Tongue (tissue), 2 donors: Measurements from ENCODE around the gene SEPTIN2. TPM values are rescaled to one million over a fixed set of nuclear protein-coding genes. Genes with fewer than 3 reads are reported as not detected.
"Not testable (repeated sequence)": the region's sequence is repeated elsewhere in the genome, so short reads cannot be mapped to it uniquely, and the experiment has no call there.

ENCODE experiments used
- DNase-seq: peaks from one replicate; pipeline ENCODE4 v3.0.0-alpha.2; 2015
- total RNA-seq: library from RNA; depleted of rRNA; stranded (reverse); fragments of >200 nt; gene quantifications from one replicate; pipeline ENCODE4 v1.2.3, GENCODE V29; 2014

The SEPTIN2 gene
- total RNA-seq, 1 donor from 2014 or later = 355 TPM

GRCh38 chr2:241351640-241352031 is 35.9 kb downstream of the SEPTIN2 start:
- no peak for DNase-seq

DNA sequence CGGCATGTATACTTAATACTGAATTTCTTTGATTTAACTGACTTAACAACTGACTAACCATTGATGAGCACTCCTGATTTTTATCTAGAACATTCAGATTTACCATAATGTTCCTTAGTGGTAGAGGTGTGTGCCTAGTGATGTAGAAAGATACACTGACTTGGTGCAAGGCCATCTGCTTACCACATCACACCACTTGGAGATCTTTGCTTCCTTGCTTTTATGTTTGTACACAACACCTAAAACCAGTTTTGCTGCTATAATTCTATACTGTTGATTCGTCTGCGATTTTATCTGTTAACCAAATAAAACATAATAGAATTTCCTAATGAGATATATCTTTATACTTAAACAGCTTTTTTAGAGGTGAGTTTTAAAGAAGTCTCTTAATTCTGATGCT is 36.5 kb downstream of the SEPTIN2 start:
- DNase-seq = no peak

GRCh38 chr2:241354668-241355658 is 39.2 kb downstream of the SEPTIN2 start:
- DNase-seq = peak; percentile 55

DNA sequence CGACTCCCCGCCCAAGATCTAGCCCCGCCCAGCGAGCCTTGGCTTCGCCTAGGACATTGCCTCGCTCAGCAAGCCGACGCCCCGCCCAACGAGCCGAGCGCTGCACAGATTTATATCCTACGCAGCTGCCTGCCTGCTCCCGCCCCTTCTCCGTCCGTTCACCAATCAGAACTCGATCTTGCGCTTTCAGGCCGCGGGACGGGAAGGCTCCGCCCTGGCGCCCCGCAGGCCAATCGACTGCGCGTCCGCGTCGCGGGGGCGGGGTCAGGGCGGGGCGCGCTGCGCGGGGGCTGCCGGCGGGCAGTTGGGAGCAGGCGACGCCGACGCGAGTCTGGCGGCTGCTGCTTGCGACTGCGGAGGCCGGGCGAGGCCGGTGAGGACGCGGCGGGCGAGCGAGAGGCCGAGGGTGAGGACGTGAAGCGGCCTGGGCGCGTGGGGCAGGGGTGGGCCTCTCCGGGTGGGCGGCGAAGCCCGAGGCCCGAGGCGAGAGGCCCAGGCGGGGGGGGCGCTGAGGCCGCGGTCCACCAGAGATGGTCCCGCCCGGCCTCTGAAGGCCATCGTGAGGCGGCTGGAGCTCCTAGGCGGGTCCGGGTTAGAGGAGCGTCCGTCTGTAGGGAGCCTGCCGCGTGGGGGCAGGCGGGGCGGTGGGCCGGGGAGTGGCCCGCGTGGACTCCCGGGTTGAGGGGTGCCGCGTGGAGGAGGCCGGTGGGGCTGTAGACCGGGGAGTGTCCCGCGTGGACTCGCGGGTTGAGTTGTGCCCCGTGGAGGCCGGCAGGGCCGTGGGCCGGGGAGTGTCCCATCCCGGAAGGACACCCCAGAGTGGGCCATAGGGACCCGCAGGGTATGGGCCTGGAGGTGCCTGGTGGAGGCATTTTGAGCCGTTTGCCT is 40.5 kb downstream of the SEPTIN2 start, which contains the start of gene FARP2:
FARP2 (plus strand) TSS at position 303 of the 888 bp plus-strand sequence. CDS start 16,823 bp downstream, outside the sequence.
- peak; percentile 99 for DNase-seq

DNA sequence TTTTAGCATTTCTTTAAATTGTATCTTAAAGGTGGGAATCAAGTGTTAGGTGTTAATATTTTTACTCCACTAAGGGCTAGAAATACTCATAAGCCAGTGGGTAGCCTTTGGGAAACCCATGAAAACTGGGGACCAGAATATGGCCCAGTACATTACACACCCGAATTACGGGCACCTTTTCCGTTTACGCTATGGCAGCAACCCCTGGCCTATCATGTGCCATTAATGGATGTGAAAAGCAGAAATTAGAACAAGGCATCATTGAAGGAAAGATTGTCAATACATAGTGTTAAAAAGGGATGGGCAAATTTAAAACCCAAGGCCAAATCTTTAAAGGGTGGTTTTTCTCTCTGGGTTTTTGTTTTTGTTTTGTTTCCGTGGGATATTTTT is 41.1 kb downstream of the SEPTIN2 start:
- peak; percentile 17 for DNase-seq

DNA sequence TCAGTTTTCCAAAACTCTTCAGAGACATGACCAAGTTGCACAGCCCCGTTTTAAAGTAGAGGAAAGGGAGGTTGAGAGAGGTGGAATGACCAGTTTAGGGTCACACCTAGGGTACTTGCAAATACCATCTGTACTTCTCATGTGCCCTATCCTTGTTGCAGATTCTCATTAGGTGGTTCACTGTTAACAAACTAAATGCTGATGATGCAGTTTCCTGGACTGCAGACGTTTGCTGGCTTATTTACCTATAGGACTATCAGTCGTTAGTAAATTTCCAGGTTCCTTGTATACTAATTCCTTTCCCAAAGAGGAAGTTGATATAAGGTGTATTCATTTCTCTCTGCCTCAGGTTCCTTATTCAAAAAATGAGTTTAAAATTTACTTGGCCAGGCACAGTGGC is 41.8 kb downstream of the SEPTIN2 start:
- DNase-seq = no peak

GRCh38 chr2:241358470-241358869 is 42.7 kb downstream of the SEPTIN2 start:
- DNase-seq = no peak

GRCh38 chr2:241359481-241360045 is 43.8 kb downstream of the SEPTIN2 start:
- no peak for DNase-seq

GRCh38 chr2:241363426-241363825 is 47.7 kb downstream of the SEPTIN2 start:
- DNase-seq = no peak

DNA sequence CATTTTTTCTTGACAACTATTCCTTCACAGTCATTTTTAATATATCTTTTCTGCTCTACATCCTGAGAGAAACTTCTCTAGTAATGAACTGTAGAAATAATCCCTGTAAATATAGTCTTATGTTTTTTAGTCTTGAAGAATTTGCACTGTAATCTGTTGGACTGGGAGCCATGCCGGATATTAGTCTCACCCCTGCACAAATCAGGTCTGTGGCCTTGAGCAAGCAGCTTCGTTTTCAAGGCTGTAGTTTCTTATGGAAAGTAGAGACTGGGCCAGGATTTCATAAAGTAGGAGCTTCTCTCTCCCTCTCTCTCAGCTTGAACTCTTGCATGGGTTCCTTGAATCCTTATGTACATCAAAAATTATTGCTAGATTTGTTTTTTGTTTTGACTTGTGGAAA is 49.1 kb downstream of the SEPTIN2 start:
- no peak for DNase-seq

DNA sequence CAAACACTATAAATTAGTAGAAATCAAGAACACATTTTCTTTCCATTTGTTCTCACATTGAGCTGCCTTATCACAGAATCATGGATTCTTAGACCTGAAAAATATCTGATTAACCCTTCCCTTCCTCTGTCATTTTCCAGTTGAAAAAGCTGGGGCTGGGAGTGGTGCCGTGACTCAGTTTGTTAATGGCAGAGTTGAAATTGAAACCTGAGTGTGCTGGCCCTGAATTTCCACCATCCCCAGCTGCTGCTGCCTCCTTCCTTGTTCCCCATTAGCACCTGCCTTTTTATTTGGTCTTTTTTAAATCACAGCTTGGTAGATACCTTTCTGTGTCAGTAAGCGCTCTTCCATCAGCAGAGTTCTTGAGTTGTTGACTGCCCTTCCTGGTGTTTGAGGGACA is 51.0 kb downstream of the SEPTIN2 start:
- DNase-seq = no peak

- DNase-seq = no peak
Observed at GRCh38 chr2:241368643-241369042, 52.9 kb downstream of the SEPTIN2 start.

DNA sequence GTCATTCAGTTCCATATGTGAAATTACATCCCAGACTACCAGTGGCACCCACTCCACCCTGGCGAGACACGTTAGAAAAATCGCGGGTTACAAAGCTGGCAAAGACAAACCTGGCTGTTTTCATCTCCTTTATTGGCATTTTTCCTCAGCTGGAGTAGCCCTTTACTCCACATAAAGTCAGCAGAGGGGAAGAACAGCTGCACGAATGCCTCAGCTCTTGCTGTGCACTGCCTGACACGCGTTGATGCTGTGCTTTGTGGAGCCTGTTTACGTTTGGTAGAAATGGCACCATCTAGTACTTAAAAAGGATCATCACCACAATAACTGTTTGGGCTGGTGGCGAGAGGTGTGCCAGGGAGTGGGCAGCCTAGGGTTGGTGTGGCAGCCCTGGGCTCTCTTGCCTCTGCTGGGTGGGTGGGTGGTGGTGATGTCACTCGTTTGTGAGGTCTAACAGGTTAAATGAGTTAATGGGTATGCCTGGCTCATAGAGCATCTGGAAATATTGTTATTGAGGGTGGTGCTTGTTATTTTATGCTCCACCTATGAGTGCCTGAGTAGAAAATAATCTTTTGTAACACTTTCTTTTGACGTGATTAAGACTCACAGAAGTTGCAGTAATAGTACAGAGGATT is 56.8 kb downstream of the SEPTIN2 start:
- peak; percentile 52 for DNase-seq

- DNase-seq = no peak
Observed at GRCh38 chr2:241373446-241373845, 57.7 kb downstream of the SEPTIN2 start.

DNA sequence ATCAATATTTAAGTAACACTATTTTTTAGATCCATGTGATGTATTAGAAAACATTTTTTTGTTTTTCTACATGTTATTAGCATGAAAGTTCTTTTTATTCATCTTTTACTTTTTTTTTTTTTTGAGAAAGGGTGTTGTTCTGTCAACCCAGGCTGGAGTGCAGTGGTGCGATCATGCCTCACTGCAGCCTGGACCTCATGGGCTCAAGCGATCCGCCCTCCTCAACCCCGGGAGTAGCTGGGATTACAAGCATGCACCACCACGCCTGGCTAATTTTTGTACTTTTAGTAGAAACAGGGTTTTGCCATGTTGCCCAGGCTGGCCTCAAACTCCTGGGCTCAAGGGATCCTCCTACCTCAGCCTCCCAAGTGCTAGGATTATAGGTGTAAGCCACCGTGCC is 58.2 kb downstream of the SEPTIN2 start:
- not testable (repeated sequence) for DNase-seq

GRCh38 chr2:241375300-241375699 is 59.6 kb downstream of the SEPTIN2 start:
- DNase-seq = no peak

DNA sequence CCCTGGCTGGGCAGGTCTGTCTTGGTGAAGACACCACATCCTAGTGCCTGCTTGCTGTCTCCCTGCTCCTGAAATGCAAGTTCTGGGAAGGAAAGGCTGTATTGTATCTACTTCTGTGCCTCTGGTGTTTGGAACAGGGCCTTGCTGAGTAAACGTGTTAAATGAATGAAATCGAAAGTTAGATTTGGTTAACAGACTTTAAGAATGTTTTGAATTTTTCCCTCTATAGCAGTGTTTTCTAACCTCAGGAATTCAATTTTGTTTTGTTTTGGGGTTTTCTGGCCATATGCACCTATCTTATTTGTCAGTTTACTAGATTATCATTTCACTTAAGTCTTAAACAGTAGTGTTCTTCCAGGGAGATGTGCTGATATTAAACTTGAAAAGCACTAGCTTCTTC is 61.1 kb downstream of the SEPTIN2 start:
- no peak for DNase-seq

- DNase-seq = no peak
Observed at GRCh38 chr2:241378816-241379215, 63.1 kb downstream of the SEPTIN2 start.

DNA sequence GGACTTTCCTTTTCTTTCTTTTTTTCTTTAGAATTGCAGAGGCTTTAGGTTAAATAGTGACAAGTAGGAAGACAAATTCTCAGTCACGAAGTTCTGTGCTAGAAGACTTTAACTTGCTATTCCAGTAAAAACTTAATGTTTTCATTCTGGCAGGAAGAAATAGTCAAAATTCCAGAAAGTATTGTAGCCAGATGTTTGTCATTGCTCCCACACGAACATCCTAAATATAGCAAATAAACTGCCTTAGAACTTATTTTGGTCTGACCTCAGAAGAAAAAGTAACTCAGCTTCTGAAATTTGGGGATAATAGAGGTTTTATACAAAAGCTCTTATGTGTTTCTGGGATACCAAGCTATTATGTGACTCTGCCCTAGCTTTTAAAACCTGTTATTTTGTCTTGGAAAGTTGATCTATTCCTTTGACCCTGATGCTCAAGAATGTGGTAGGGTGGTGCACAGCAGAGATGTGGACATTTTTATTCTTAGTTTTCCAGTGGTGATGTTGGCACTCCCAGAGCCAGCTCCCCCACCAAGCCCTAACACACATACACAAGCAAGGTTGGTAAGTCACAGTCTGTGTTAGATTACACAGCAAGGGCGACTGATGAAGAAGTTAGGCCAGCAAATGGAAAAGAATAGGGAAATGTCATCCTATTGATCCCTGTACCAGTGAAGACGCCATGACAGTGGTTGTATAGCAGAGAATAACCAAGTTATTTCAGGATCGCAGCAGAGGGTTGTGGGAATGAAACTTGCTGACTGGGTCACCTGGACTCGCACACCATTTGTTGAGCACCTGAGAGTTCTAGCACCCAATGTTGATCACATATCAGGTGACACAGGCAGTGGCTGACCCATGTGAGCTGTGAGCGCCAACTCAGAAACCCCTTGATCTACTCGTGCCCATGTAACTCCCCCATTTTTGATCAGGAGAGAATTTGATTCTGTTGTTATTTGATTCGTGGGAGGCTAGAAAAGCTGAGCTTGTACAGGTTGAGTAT is 64.1 kb downstream of the SEPTIN2 start:
- DNase-seq = peak; percentile 61

GRCh38 chr2:241381872-241382271 is 66.1 kb downstream of the SEPTIN2 start:
- DNase-seq = no peak

GRCh38 chr2:241385450-241385849 is 69.7 kb downstream of the SEPTIN2 start:
- not testable (repeated sequence) for DNase-seq
